ENCODE results near the gene TWIST2.

Gene TWIST2

GRCh38 chr2:238848691-238848975 is 748 bp downstream of the TWIST2 start:
- H3K27me3 Mint-ChIP-seq = peaks cover 20% of the 10 kb centered on the region
- no peaks in the 10 kb centered on the region for H3K36me3 Mint-ChIP-seq
- no peak overlapping the region for H3K4me3 Mint-ChIP-seq
- peak; percentile 39 for ATAC-seq
- no peaks in the 10 kb centered on the region for H3K4me1 Mint-ChIP-seq
- no peaks in the 10 kb centered on the region for H3K9me3 Mint-ChIP-seq
- H3K27ac Mint-ChIP-seq = no peak overlapping the region

DNA sequence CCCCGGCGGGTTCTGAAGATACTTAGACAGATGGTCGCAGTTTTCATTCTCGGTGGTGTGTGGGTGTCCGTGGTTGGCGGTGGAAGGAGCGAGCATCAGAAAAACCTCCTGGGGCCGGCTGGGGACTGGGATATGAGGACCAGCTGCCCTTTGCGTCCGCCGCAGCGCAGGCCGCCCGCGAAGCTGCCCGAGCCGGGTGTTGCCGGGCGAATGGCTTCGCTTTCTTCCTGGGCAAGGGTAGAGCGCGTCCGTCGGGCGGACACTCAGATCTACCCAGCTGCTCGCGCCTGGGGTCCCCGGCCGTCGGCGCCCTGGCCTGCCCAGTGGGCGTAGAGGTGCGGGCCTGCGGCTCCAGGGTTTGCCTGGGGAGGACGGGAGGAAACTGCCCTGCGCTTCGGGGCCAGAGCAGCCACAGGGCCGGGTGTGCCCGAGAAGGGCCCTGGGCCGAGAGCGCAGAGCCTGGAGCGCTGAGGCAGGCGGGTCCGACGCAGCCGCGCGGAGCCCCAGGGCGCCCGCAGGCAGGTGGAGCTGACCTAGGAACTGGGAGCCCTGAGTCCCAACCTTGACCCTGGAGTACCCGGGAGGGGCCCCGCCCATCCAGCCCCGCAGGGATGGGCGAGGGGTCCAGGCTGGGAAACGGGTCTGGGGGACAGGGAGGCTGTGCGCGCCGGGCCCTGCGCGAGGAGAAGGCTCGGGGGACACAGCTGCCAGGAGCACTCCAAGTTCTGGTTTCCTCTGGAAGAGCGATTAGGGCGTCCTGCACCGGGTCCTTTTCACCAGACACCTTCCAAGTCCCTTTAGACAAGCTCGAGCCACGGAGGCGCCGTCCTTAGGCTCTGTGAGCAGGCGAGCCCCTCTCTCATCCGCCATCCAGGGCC is 1.3 kb downstream of the TWIST2 start:
- Mint-ChIP-seq H3K9me3 (no peaks in the 10 kb centered on the region), H3K27me3 (peaks cover 18% of the 10 kb centered on the region), H3K36me3 (no peaks in the 10 kb centered on the region), H3K27ac (no peak overlapping the region), H3K4me1 (no peaks in the 10 kb centered on the region), H3K4me3 (no peak overlapping the region)
- peak; percentile 41 for ATAC-seq

DNA sequence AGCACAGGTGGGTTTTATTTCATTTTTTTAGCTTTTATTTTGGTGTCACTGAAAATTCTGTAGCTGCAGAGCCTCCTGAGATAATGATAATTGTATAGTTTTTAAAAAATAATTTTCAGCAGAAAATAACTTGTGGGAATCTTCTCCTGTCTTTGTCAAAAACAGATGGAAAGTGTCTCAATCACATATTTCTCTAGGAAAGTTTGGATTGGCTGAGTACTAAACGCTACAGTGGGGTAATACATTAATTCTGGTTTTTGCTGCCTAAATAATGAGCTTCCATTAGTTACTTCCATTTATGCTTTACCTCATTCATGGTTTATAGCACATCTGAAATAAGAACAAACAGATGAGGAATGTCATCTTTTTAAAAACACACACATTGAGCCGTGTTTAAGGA is 2.2 kb downstream of the TWIST2 start:
- Mint-ChIP-seq H3K4me3 (no peak overlapping the region), H3K9me3 (no peaks in the 10 kb centered on the region), H3K36me3 (no peaks in the 10 kb centered on the region), H3K4me1 (no peaks in the 10 kb centered on the region), H3K27ac (no peak overlapping the region), H3K27me3 (peaks cover 16% of the 10 kb centered on the region)
- no peak for ATAC-seq

- Mint-ChIP-seq H3K27me3 (peaks cover 11% of the 10 kb centered on the region), H3K36me3 (no peaks in the 10 kb centered on the region), H3K4me3 (no peak overlapping the region), H3K9me3 (no peaks in the 10 kb centered on the region), H3K4me1 (no peaks in the 10 kb centered on the region), H3K27ac (no peak overlapping the region)
- ATAC-seq = no peak
These were observed 3.1 kb downstream of the TWIST2 start for GRCh38 chr2:238851026-238851425.

GRCh38 chr2:238851761-238852160 is 3.9 kb downstream of the TWIST2 start:
- no peaks in the 10 kb centered on the region for H3K4me1 Mint-ChIP-seq
- H3K27me3 Mint-ChIP-seq = peaks cover 8% of the 10 kb centered on the region
- no peak overlapping the region for H3K27ac Mint-ChIP-seq
- no peak overlapping the region for H3K4me3 Mint-ChIP-seq
- H3K36me3 Mint-ChIP-seq = no peaks in the 10 kb centered on the region
- H3K9me3 Mint-ChIP-seq = no peaks in the 10 kb centered on the region
- ATAC-seq = no peak

GRCh38 chr2:238852206-238852869 is 4.5 kb downstream of the TWIST2 start:
- no peak for ATAC-seq
- Mint-ChIP-seq H3K27me3 (peaks cover 8% of the 10 kb centered on the region), H3K9me3 (no peaks in the 10 kb centered on the region), H3K4me3 (no peak overlapping the region), H3K4me1 (no peaks in the 10 kb centered on the region), H3K36me3 (no peaks in the 10 kb centered on the region), H3K27ac (no peak overlapping the region)

DNA sequence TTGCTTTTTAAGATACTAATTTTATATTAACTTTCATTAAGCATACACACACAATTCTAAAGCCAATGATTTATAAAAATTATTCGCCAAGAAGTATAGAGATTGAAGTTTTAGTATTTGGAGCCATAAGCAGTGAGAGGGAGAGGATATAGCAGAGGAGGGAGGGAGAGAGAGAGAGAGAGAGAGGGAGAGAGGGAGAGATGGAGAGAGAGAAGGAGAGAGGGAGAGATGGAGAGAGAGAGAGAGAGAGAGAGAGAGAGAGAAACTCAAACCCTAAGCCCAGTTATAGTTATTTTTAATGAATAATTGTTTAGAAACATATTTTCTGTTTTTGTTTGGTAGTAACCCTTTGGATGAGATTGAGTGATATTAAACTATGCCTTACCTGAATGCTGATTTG is 5.3 kb downstream of the TWIST2 start:
- Mint-ChIP-seq H3K9me3 (no peaks in the 10 kb centered on the region), H3K36me3 (no peaks in the 10 kb centered on the region), H3K4me3 (no peak overlapping the region), H3K4me1 (no peaks in the 10 kb centered on the region), H3K27me3 (peaks cover 8% of the 10 kb centered on the region), H3K27ac (no peak overlapping the region)
- no peak for ATAC-seq

GRCh38 chr2:238853721-238854120 is 5.8 kb downstream of the TWIST2 start:
- no peak overlapping the region for H3K27ac Mint-ChIP-seq
- H3K36me3 Mint-ChIP-seq = no peaks in the 10 kb centered on the region
- ATAC-seq = no peak
- no peaks in the 10 kb centered on the region for H3K4me1 Mint-ChIP-seq
- no peaks in the 10 kb centered on the region for H3K9me3 Mint-ChIP-seq
- peaks cover 12% of the 10 kb centered on the region for H3K27me3 Mint-ChIP-seq
- H3K4me3 Mint-ChIP-seq = no peak overlapping the region

DNA sequence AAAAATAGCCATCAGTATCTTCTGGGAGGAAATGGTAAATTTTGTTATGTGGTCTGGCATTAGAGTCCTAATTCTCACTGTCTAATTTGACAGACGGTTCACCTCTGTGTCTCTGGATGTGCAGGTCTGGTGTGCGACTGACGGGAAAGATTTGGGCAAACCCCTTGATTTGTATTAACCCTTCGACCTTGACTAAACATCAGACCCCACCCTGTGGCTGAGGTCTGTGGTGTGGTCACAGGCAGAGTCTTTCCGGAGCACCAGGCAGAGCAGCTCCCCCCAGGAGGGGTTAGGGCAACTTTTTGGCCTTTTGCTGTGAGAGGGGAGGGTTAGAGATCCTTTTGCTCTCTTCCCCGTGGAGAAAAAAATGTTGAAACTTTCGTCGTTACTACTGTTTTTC is 6.4 kb downstream of the TWIST2 start:
- no peak overlapping the region for H3K27ac Mint-ChIP-seq
- no peaks in the 10 kb centered on the region for H3K9me3 Mint-ChIP-seq
- no peak overlapping the region for H3K4me3 Mint-ChIP-seq
- no peak for ATAC-seq
- no peaks in the 10 kb centered on the region for H3K4me1 Mint-ChIP-seq
- H3K27me3 Mint-ChIP-seq = peaks cover 17% of the 10 kb centered on the region
- H3K36me3 Mint-ChIP-seq = no peaks in the 10 kb centered on the region

- no peak overlapping the region for H3K27ac Mint-ChIP-seq
- H3K27me3 Mint-ChIP-seq = peaks cover 23% of the 10 kb centered on the region
- no peaks in the 10 kb centered on the region for H3K36me3 Mint-ChIP-seq
- H3K4me1 Mint-ChIP-seq = no peaks in the 10 kb centered on the region
- ATAC-seq = no peak
- H3K9me3 Mint-ChIP-seq = no peaks in the 10 kb centered on the region
- no peak overlapping the region for H3K4me3 Mint-ChIP-seq
These were observed 6.9 kb downstream of the TWIST2 start for GRCh38 chr2:238854699-238855229.

DNA sequence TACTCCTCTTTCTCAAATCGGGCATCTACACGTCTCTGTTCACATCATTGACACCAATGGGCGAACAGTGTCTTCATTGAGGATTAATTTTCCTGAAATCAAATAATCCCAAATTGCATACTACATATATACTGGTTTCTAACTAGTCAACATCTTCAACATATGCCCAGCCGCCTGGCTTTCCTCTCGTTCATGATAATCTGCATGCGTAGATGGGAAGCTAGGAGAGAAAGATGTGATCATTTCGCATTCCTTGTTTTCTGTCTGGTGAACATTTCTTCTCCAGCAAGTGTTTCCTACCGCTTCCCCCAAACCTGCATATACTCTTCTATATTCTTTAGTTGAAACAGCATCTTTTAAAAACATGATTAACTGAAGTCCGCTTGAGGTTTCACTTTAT is 7.4 kb downstream of the TWIST2 start:
- Mint-ChIP-seq H3K36me3 (no peaks in the 10 kb centered on the region), H3K4me1 (no peaks in the 10 kb centered on the region), H3K4me3 (no peak overlapping the region), H3K9me3 (no peaks in the 10 kb centered on the region), H3K27ac (no peak overlapping the region), H3K27me3 (peaks cover 28% of the 10 kb centered on the region)
- ATAC-seq = no peak

GRCh38 chr2:238855891-238856580 is 8.2 kb downstream of the TWIST2 start:
- peaks cover 31% of the 10 kb centered on the region for H3K27me3 Mint-ChIP-seq
- no peaks in the 10 kb centered on the region for H3K4me1 Mint-ChIP-seq
- no peaks in the 10 kb centered on the region for H3K36me3 Mint-ChIP-seq
- H3K27ac Mint-ChIP-seq = no peak overlapping the region
- no peak for ATAC-seq
- no peak overlapping the region for H3K4me3 Mint-ChIP-seq
- H3K9me3 Mint-ChIP-seq = no peaks in the 10 kb centered on the region

DNA sequence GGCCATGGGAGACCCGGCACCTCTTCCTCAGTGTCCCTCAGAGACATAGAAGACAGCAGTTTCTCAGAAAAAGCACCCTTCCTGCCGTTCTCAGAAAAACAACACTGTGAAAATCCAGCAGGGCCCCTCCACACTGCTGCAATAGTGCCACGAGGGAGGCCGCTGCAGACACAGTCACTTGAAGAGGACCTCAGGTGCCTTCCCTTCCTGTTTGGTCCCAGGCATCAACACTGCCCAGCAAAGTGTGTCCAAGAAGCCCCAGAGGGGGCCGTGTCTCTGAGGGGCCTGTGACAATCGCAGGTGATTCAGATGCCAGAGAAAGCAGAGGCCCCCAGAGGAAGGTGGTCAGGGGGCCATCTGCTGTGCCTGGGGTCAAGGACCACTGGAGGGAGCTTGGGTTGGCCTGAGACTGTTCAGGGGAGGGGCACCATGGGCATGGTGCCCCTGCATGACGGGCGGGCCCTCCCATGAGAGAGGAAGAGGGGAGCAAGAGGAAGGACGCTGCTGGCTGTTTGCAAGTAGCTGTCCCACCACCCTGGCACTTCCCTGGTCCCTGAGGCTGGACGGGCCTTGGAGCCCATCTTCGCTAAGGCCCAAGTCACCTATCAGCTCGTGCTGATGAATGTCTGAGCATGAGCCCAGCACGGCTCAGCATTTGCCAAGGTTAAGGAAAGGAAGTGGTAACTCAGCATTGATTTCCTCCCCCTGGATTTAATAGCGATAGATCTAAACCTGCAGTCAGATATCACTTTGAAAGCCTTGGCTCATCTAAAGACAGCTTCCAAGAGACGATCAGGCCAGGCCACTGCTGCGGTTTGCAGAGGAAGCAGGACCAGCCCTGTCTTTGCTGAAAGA is 9.1 kb downstream of the TWIST2 start:
- no peaks in the 10 kb centered on the region for H3K9me3 Mint-ChIP-seq
- H3K27me3 Mint-ChIP-seq = peaks cover 39% of the 10 kb centered on the region
- H3K27ac Mint-ChIP-seq = no peak overlapping the region
- H3K4me1 Mint-ChIP-seq = no peaks in the 10 kb centered on the region
- no peaks in the 10 kb centered on the region for H3K36me3 Mint-ChIP-seq
- H3K4me3 Mint-ChIP-seq = no peak overlapping the region
- no peak for ATAC-seq

DNA sequence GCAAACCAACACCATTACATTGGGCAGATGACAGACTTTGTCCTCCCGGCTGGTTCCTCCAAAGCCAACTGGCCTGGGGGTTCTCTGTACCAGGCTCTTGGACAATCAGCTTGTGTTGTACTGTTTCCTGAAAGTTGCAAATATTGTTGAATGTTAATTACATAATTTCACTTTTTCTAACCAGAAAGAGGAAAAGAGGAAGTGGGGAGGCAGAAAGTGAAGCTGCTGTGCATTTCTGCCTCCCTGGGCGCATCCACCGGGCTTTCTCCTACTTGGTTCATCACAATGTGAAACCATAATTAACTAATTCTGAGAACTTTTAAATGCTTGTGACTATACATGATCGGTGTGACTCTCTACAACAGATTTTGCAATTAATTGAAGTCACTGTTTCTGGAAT is 10.1 kb downstream of the TWIST2 start:
- Mint-ChIP-seq H3K4me1 (no peaks in the 10 kb centered on the region), H3K9me3 (no peaks in the 10 kb centered on the region), H3K4me3 (no peak overlapping the region), H3K36me3 (no peaks in the 10 kb centered on the region), H3K27ac (no peak overlapping the region), H3K27me3 (peaks cover 41% of the 10 kb centered on the region)
- ATAC-seq = no peak

Measured in stimulated activated memory B cell treated with anti-CD40 and anti-IgM and Interleukin-4, amounts not matched to agents 10 μg/mL and 1 μg/mL and 100 μg/mL, for 72 hours (primary cell).